ENCODE measurements around the gene KCNH8. TPM values are rescaled to one million over a fixed set of nuclear protein-coding genes. Genes with fewer than 3 reads are reported as not detected.

The KCNH8 gene
- total RNA-seq, 1 experiment from 2014 or later: 3.7 TPM

DNA sequence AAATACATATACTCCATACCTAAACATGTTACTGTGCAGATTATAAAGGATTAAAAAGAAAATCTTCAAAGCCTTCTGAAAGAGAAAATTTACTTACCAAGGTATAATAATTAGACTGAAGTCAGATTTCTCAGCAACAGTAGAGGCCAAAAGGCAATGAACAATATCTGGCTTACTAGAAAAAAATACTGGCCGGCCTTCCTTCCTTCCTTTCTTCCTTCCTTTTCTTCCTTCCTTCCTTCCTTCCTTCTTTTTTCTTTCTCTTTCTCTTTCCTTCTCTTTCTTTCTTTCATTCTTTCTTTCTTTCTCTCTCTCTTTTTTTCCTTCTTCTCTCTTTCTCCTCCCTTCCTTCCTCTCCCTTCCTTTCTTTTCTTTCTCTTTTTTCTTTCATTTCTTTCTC lies 209.6 kb downstream of the KCNH8 start:
- H2BK12ac ChIP-seq (ENCODE audit: insufficient read length, low read depth, low read length): no peak overlapping the region
- no peak overlapping the region for H2BK5ac ChIP-seq (ENCODE audit: insufficient read length, low read length)
- H3T11ph ChIP-seq (ENCODE audit: low read length): no peak overlapping the region
- Mint-ChIP-seq H3K27ac (peak overlapping the region in 2 of 3 experiments; percentile 30 to 71; a peak in 2 of 7 replicates), H3K4me3 (no peak overlapping the region; a peak in 1 of 5 replicates), H3K36me3 (ENCODE audit: insufficient read depth in 1 of 3, low read depth in 3 of 3) (peaks cover 0 to 8% (median 3%) of the 10 kb centered on the region in 3 experiments; a peak in 4 of 7 replicates), H3K4me1 (0 out of 4 replicates have a peak, but pooled peaks cover 0 to 2% of the 10 kb centered on the region in 2 experiments), H3K27me3 (ENCODE audit: low read depth) (no peaks in the 10 kb centered on the region), H3K9me3 (peaks cover 3 to 7% of the 10 kb centered on the region in 2 experiments; a peak in 3 of 5 replicates)
- no peak overlapping the region for H3K4me2 ChIP-seq (ENCODE audit: insufficient read depth, insufficient read length, low read length)
- H4K91ac ChIP-seq (ENCODE audit: insufficient read length, low read depth, low read length): no peak overlapping the region
- no peaks in the 10 kb centered on the region for H3K23me2 ChIP-seq (ENCODE audit: insufficient read length, low read depth, low read length, poor library complexity, severe bottlenecking)
- H3K79me1 ChIP-seq (ENCODE audit: insufficient read depth, low read depth, low read length, poor library complexity, severe bottlenecking): no peaks in the 10 kb centered on the region
- no peak overlapping the region for H2AK5ac ChIP-seq (ENCODE audit: insufficient read length, low read length)
- no peak overlapping the region for H4K8ac ChIP-seq (replicated peaks; ENCODE audit: insufficient read length, low read depth, low read length)
- no peak overlapping the region for H3K14ac ChIP-seq (ENCODE audit: insufficient read depth, low read length)
- no peak overlapping the region for H3K4ac ChIP-seq (ENCODE audit: low read depth, low read length)
- no peak overlapping the region for H2BK120ac ChIP-seq (ENCODE audit: low read depth, low read length, poor library complexity, severe bottlenecking)
- H3K27me3 ChIP-seq (ENCODE audit: insufficient read depth, low read length): no peaks in the 10 kb centered on the region
- no peaks in the 10 kb centered on the region for H3K79me2 ChIP-seq (ENCODE audit: insufficient read depth, low read length)
- no peaks in the 10 kb centered on the region for H4K20me1 ChIP-seq (ENCODE audit: control insufficient read depth, insufficient read depth, insufficient read length)
- no peak overlapping the region for H3K27ac ChIP-seq (ENCODE audit: insufficient read length, low read depth, low read length)
- H2BK15ac ChIP-seq (ENCODE audit: low read depth, low read length): no peak overlapping the region
- H3K4me1 ChIP-seq (ENCODE audit: insufficient read depth, low read length): no peaks in the 10 kb centered on the region
- H3K56ac ChIP-seq (ENCODE audit: insufficient read length, low read depth, low read length): no peak overlapping the region
- no peak for TF ChIP-seq CTCF (conservative IDR thresholded peaks at IDR 0.05)
- no CpG with 5 or more reads among the region's 1 CpG for WGBS (ENCODE audit: extremely low coverage, insufficient read length, low lambda C conversion rate)
- no peak for DNase-seq
- no peak overlapping the region for H4K5ac ChIP-seq (ENCODE audit: insufficient read length, low read depth, low read length)
- no peak overlapping the region for H2AFZ ChIP-seq (ENCODE audit: low read length)
- no peak overlapping the region for H2BK20ac ChIP-seq (ENCODE audit: low read depth, low read length, poor library complexity, severe bottlenecking)
- H3K9ac ChIP-seq (ENCODE audit: extremely low read depth, insufficient read length, low read length): no peak overlapping the region
- H3K9me3 ChIP-seq (ENCODE audit: control insufficient read depth, low read depth, low read length): no peaks in the 10 kb centered on the region
- no peak overlapping the region for H3K23ac ChIP-seq (ENCODE audit: insufficient read length, low read depth, low read length)
- no peak overlapping the region for H3K18ac ChIP-seq (ENCODE audit: insufficient read length, low read depth, low read length)
